ENCODE measurements around the gene CUTA. TPM values are rescaled to one million over a fixed set of nuclear protein-coding genes. Genes with fewer than 3 reads are reported as not detected.
A peak's percentile ranks its signal among the peaks of the same experiment; 100 is the strongest.
"Not testable (repeated sequence)": the region's sequence is repeated elsewhere in the genome, so short reads cannot be mapped to it uniquely, and the experiment has no call there.

Gene CUTA
- total RNA-seq, 6 experiments from 2014 or later: 81.4 to 114 (median 97.4) TPM

DNA sequence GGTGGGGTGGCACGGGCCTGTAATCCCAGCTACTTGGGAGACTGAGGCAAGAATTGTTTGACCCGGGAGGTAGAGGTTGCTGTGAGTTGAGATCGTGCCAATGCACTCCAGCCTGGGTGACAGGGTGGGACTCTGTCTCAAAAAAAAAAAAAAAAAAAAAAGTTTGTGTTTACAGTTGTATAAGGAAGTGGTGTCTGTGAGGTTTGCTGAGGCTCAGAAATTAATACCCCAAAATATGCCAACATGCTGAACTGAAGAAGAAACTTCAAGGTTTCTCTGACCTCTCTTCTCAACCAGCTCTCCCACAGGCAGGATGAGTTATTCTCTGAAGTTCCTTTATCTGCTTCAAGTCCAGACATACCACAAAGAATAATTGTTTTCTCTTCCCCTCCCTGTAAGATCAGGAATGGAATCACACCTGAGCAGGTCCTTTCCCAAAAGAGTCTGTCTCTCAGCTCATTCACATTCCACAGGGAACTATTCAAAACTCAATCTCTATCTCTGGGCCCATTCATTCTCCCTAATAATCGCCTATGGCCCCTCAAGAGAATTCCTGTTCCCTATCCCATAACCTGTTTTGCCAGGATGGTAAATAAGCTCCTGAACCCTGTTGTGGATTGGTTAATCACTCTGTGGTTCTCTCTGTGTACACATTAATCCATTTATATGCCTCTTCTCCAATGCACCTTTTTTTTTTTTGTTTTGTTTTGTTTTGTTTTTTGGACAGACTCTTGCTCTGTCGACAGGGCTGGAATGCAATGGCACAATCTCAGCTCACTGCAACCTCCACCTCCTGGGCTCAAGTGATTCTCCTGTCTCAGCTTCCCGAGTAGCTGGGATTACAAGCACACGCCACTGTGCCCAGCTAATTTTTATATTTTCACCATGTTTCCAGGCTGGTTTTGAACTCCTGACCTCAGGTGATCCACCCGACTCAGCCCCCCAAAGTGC lies 43.7 kb downstream of the CUTA start:
- no peak for DNase-seq
- peak overlapping the region in 1 of 3 donors; percentile 14 for H3K27ac ChIP-seq

GRCh38 chr6:33372526-33373123 lies 45.3 kb downstream of the CUTA start:
- Histone ChIP-seq H3K27ac (no peak overlapping the region), H3K36me3 (no peaks in the 10 kb centered on the region), H3K4me1 (peaks cover 0 to 14% (median 8%) of the 10 kb centered on the region in 4 donors), H3K4me3 (no peak overlapping the region), H3K9me3 (no peaks in the 10 kb centered on the region), H3K27me3 (no peaks in the 10 kb centered on the region)
- TF ChIP-seq CTCF (IDR thresholded peaks at IDR 0.05) (no peak), POLR2A (IDR thresholded peaks at IDR 0.05) (no peak)
- intact Hi-C loops (cut with DNase I): no loop called here
- DNase-seq (no peak), ATAC-seq (no peak)
- 34% methylated on average over 3 of the region's 5 CpGs for WGBS (ENCODE audit: insufficient coverage, low coverage, low lambda C conversion rate, missing lambda C conversion rate)

More for the DNA sequence above, 43.7 kb downstream of the CUTA start:
- no peaks in the 10 kb centered on the region for H3K9me3 ChIP-seq
- TF ChIP-seq POLR2A (IDR thresholded peaks at IDR 0.05) (no peak), CTCF (IDR thresholded peaks at IDR 0.05) (no peak)
- peaks cover 0 to 14% (median 8%) of the 10 kb centered on the region in 4 donors for H3K4me1 ChIP-seq
- no peak overlapping the region for H3K4me3 ChIP-seq
- H3K27me3 ChIP-seq: no peaks in the 10 kb centered on the region
- WGBS (ENCODE audit: insufficient coverage, low coverage, low lambda C conversion rate, missing lambda C conversion rate): 62% methylated on average over 8 of the region's 8 CpGs
- intact Hi-C loops (cut with DNase I): no loop called here
- no peaks in the 10 kb centered on the region for H3K36me3 ChIP-seq
- peak in 1 of 4 donors; percentile 25 for ATAC-seq

- H3K9me3 ChIP-seq; H3K27me3 ChIP-seq; H3K36me3 ChIP-seq; DNase-seq; intact Hi-C loops (cut with DNase I); H3K27ac ChIP-seq; H3K4me3 ChIP-seq; ATAC-seq: not testable (repeated sequence)
- 80% methylated on average over 1 of the region's 8 CpGs for WGBS (ENCODE audit: insufficient coverage, low coverage, low lambda C conversion rate, missing lambda C conversion rate)
- peaks cover 0 to 14% (median 8%) of the 10 kb centered on the region in 4 donors for H3K4me1 ChIP-seq
Measured at GRCh38 chr6:33371901-33372300, 46.0 kb downstream of the CUTA start.

DNA sequence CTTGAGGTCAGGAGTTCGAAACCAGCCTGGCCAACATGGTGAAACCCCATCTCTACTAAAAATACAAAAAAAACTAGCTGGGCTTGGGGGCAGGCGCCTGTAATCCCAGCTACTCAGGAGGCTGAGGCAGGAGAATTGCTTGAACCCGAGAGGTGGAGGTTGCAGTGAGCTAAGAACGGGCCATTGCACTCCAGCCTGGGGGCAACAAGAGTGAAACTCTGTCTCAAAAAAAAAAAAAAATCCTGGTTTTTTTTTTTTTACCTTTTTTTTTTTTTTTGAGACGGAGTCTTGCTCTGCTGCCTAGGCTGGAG lies 50.2 kb downstream of the CUTA start:
- H3K4me3 ChIP-seq; H3K9me3 ChIP-seq; H3K4me1 ChIP-seq; DNase-seq; intact Hi-C loops (cut with DNase I); H3K36me3 ChIP-seq; ATAC-seq; H3K27me3 ChIP-seq; H3K27ac ChIP-seq: not testable (repeated sequence)
- WGBS (ENCODE audit: insufficient coverage, low coverage, low lambda C conversion rate, missing lambda C conversion rate): 80% methylated on average over 1 of the region's 5 CpGs

DNA sequence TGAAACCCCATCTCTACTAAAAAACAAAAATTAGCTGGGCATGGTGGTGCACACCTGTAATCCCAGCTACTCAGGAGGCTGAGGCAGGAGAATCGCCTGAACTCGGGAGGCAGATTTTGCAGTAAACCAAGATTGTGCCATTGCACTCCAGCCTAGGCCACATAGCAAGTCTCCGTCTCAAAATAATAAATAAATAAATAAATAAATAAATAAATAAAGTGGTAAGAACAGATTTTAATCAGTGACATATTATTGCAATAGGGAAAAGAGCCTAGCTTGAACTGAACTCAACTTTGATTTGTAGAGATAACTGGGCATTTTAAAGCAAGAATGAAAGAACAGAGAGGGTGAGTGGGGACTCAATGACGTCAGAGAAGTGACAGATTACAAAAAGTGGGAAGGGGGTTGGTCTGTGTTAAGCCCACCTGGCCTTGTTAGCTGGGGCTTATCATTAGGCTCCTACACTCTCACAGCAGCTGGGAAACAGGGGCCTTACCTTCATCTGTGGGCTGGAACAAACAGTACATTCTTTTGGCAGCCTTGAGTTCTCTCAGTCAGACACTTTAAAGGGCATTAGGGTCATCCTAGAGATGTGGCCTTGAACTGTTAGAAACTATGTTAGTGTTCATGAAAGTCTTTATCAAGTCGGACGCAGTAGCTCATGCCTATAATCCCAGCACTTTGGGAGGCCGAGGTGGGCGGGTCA lies 50.7 kb downstream of the CUTA start:
- no peak overlapping the region for H3K27ac ChIP-seq
- H3K9me3 ChIP-seq: no peaks in the 10 kb centered on the region
- ATAC-seq (no peak), DNase-seq (no peak)
- TF ChIP-seq POLR2A (IDR thresholded peaks at IDR 0.05) (no peak), CTCF (IDR thresholded peaks at IDR 0.05) (no peak)
- no peaks in the 10 kb centered on the region for H3K36me3 ChIP-seq
- no peaks in the 10 kb centered on the region for H3K27me3 ChIP-seq
- H3K4me3 ChIP-seq: no peak overlapping the region
- H3K4me1 ChIP-seq: no peaks in the 10 kb centered on the region
- intact Hi-C loops (cut with DNase I): no loop called here
- 69% methylated on average over 8 of the region's 8 CpGs for WGBS (ENCODE audit: insufficient coverage, low coverage, low lambda C conversion rate, missing lambda C conversion rate)

Small RNA genes lying within 50 kb of the gene (microRNA-seq; reads per million reads assigned to microRNA genes)
- 0 reads per million in 2 donors for gene MIR5004

Small RNA genes lying within 50 kb of the gene (small RNA-seq; reads per million reads assigned to genes)
- 0 reads per million in 2 experiments for gene RPL35AP4
- gene ZBTB9: 0 reads per million in 2 experiments

Other genes with a start within 250 kb of the CUTA start
- 1 to 10 TPM in 1 of 6 experiments, under 1 TPM in 5; 0.06 to 1.4 (median 0.61) TPM for gene COL11A2, start 225.6 kb downstream of the CUTA start, total RNA-seq
- gene RXRB, start 217.4 kb downstream of the CUTA start, total RNA-seq: 10 to 100 TPM; 10.1 to 28.2 (median 17.7) TPM
- gene SLC39A7, start 217.2 kb downstream of the CUTA start, total RNA-seq: 10 to 100 TPM; 33.5 to 61.4 (median 50.1) TPM
- 10 to 100 TPM; 14.3 to 39.8 (median 33.8) TPM for gene HSD17B8, start 213.5 kb downstream of the CUTA start, total RNA-seq
- gene RING1, start 209.6 kb downstream of the CUTA start, total RNA-seq: 10 to 100 TPM in 4 of 6 experiments, 1 to 10 TPM in 2; 7.5 to 21.3 (median 19.7) TPM
- 10 to 100 TPM; 16.4 to 35.1 (median 27.5) TPM for gene VPS52, start 146.2 kb downstream of the CUTA start, total RNA-seq
- 100 to 1,000 TPM; 504 to 932 (median 612) TPM for gene RPS18, start 146.0 kb downstream of the CUTA start, total RNA-seq
- gene B3GALT4, start 141.0 kb downstream of the CUTA start, total RNA-seq: 1 to 10 TPM in 4 of 6 experiments, under 1 TPM in 2; 0.79 to 1.7 (median 1.4) TPM
- 10 to 100 TPM; 13.1 to 35.2 (median 23.9) TPM for gene WDR46, start 128.9 kb downstream of the CUTA start, total RNA-seq
- 10 to 100 TPM; 23.8 to 35.2 (median 27.5) TPM for gene PFDN6, start 128.5 kb downstream of the CUTA start, total RNA-seq
- gene RGL2, start 119.2 kb downstream of the CUTA start, total RNA-seq: 10 to 100 TPM; 15.1 to 30.6 (median 23.3) TPM
- 100 to 1,000 TPM in 5 of 6 experiments, 10 to 100 TPM in 1; 89.2 to 140 (median 124) TPM for gene TAPBP, start 104.0 kb downstream of the CUTA start, total RNA-seq
- 1 to 10 TPM; 2.9 to 6.8 (median 4.9) TPM for gene ZBTB22, start 100.4 kb downstream of the CUTA start, total RNA-seq
- gene DAXX, start 95.1 kb downstream of the CUTA start, total RNA-seq: 10 to 100 TPM; 11.3 to 28.8 (median 19.5) TPM
- gene KIFC1, start 26.3 kb downstream of the CUTA start, total RNA-seq: 1 to 10 TPM in 3 of 6 experiments, under 1 TPM in 2, not detected in 1; 0.29 to 4.4 (median 1.3) TPM
- gene PHF1, start 7.1 kb downstream of the CUTA start, total RNA-seq: 10 to 100 TPM; 14.7 to 21.3 (median 18.3) TPM
- 1 to 10 TPM; 1.8 to 4.1 (median 2.8) TPM for gene SYNGAP1, start 2.0 kb upstream of the CUTA start, total RNA-seq
- gene ZBTB9, start 36.5 kb upstream of the CUTA start, total RNA-seq: 1 to 10 TPM; 2.5 to 3.8 (median 2.9) TPM
- gene BAK1, start 162.2 kb upstream of the CUTA start, total RNA-seq: 10 to 100 TPM in 2 of 6 experiments, 1 to 10 TPM in 4; 4.4 to 11.4 (median 6.5) TPM
- 1 to 10 TPM in 4 of 6 experiments, under 1 TPM in 2; 0.79 to 3.5 (median 1.6) TPM for gene ITPR3, start 203.2 kb upstream of the CUTA start, total RNA-seq

All from right lobe of liver (tissue), 6 donors.